Loucy (cell line): ENCODE measurements around the gene ZFP36.

Experiments used
- H2AFZ ChIP-seq: fragments of 200-600 bp; sonication (generic); 2 replicates; pipeline ENCODE4 v1.6.0; 2016; ENCODE audit warnings: antibody characterized with exemption, mild to moderate bottlenecking, low read length, moderate library complexity
- H3F3A ChIP-seq: fragments of 200-600 bp; 2 replicates; pipeline ENCODE4 v1.6.0; 2016; ENCODE audit warnings: antibody characterized with exemption, low read depth, mild to moderate bottlenecking
- H3K27me3 ChIP-seq: fragments of 200-600 bp; sonication (generic); 2 replicates; pipeline ENCODE4 v1.6.1; 2014; ENCODE audit warnings: low read length, mild to moderate bottlenecking; ENCODE audit not compliant: insufficient read depth, poor library complexity, severe bottlenecking
- H3K36me3 ChIP-seq: fragments of 200-600 bp; sonication (generic); 2 replicates; pipeline ENCODE4 v1.6.1; 2016; ENCODE audit warnings: low read length; ENCODE audit not compliant: insufficient read depth
- H3K4me1 ChIP-seq: fragments of 200-600 bp; sonication (generic); 2 replicates; pipeline ENCODE4 v1.5.1; 2014; ENCODE audit warnings: low read length, mild to moderate bottlenecking; ENCODE audit not compliant: insufficient read depth, poor library complexity, severe bottlenecking
- H3K4me2 ChIP-seq: fragments of 200-600 bp; sonication (generic); 2 replicates; pipeline ENCODE4 v1.6.0; 2014; ENCODE audit warnings: antibody characterized with exemption, low read length, low read depth, mild to moderate bottlenecking; ENCODE audit not compliant: poor library complexity, severe bottlenecking
- H3K4me3 ChIP-seq: fragments of 200-600 bp; sonication (generic); 2 replicates; pipeline ENCODE4 v1.5.1; 2014; ENCODE audit warnings: low read length, mild to moderate bottlenecking, mixed read lengths; ENCODE audit not compliant: poor library complexity, severe bottlenecking
- H3K79me2 ChIP-seq: fragments of 200-600 bp; sonication (generic); 2 replicates; pipeline ENCODE4 v1.6.1; 2014; ENCODE audit warnings: low read length; ENCODE audit not compliant: insufficient read depth
- H3K9ac ChIP-seq: fragments of 200-600 bp; sonication (generic); 2 replicates; pipeline ENCODE4 v1.6.0; 2014; ENCODE audit warnings: mild to moderate bottlenecking, low read depth, low read length, moderate library complexity; ENCODE audit not compliant: poor library complexity, severe bottlenecking
- H3K9me2 ChIP-seq: fragments of 200-600 bp; sonication (generic); replicated peaks from 2 replicates; pipeline ENCODE4 v1.6.1; 2016; ENCODE audit warnings: low read depth, low read length, mixed read lengths
- H3K9me3 ChIP-seq: fragments of 200-600 bp; sonication (generic); 2 replicates; pipeline ENCODE4 v1.6.1; 2014; ENCODE audit warnings: mild to moderate bottlenecking, antibody characterized with exemption, low read length, low read depth; ENCODE audit not compliant: insufficient read depth
- H4K20me1 ChIP-seq: fragments of 200-600 bp; sonication (generic); 2 replicates; pipeline ENCODE4 v1.6.0; 2014; ENCODE audit warnings: antibody characterized with exemption, low read length, mild to moderate bottlenecking; ENCODE audit not compliant: insufficient read depth, poor library complexity, severe bottlenecking
- CTCF ChIP-seq: fragments of 200-600 bp; sonication (generic); conservative IDR thresholded peaks from 2 replicates; pipeline ENCODE4 v1.5.1; 2014; ENCODE audit warnings: mild to moderate bottlenecking, antibody characterized with exemption, low read length
- EZH2phosphoT487 ChIP-seq: fragments of 200-600 bp; IDR thresholded peaks from 2 replicates; pipeline ENCODE4 v1.6.1; 2018; ENCODE audit warnings: antibody characterized with exemption, mild to moderate bottlenecking, moderate library complexity, borderline replicate concordance

ZFP36 gene

GRCh38 chr19:39426170-39426569, 19.5 kb downstream of the ZFP36 start:
- no peaks in the 10 kb centered on the region for H3K9me3 ChIP-seq
- no peaks in the 10 kb centered on the region for H4K20me1 ChIP-seq
- H3K9ac ChIP-seq, result no peak overlapping the region
- H3K36me3 ChIP-seq, result peaks cover 10% of the 10 kb centered on the region; the same call in 1 of the 2 replicates
- no peaks in the 10 kb centered on the region for H3K27me3 ChIP-seq
- H3K9me2 ChIP-seq, result no peaks in the 10 kb centered on the region
- no peaks in the 10 kb centered on the region for H3F3A ChIP-seq
- no peak overlapping the region for H3K4me2 ChIP-seq
- TF ChIP-seq CTCF (no peak), EZH2phosphoT487 (no peak)
- no peaks in the 10 kb centered on the region for H3K79me2 ChIP-seq
- no peak overlapping the region for H3K4me3 ChIP-seq
- no peak overlapping the region for H2AFZ ChIP-seq
- no peaks in the 10 kb centered on the region for H3K4me1 ChIP-seq

- H3K4me3 ChIP-seq, result no peak overlapping the region
- H2AFZ ChIP-seq, result no peak overlapping the region
- no peaks in the 10 kb centered on the region for H3F3A ChIP-seq
- H3K9me2 ChIP-seq, result no peaks in the 10 kb centered on the region
- H3K9me3 ChIP-seq, result no peaks in the 10 kb centered on the region
- H4K20me1 ChIP-seq, result peaks cover 5% of the 10 kb centered on the region
- H3K9ac ChIP-seq, result no peak overlapping the region
- H3K79me2 ChIP-seq, result peaks cover 5% of the 10 kb centered on the region; the same call in 1 of the 2 replicates
- no peaks in the 10 kb centered on the region for H3K4me1 ChIP-seq
- H3K27me3 ChIP-seq, result no peaks in the 10 kb centered on the region
- TF ChIP-seq CTCF, result no peak
- no peak for TF ChIP-seq EZH2phosphoT487
- H3K4me2 ChIP-seq, result no peak overlapping the region
- peaks cover 13% of the 10 kb centered on the region; the same call in 1 of the 2 replicates for H3K36me3 ChIP-seq
Measured at GRCh38 chr19:39427707-39428106, 21.1 kb downstream of the ZFP36 start.

GRCh38 chr19:39428283-39429112, 21.9 kb downstream of the ZFP36 start:
- Histone ChIP-seq H3K4me1 (peaks cover 2% of the 10 kb centered on the region), H2AFZ (no peak overlapping the region), H3K4me2 (no peak overlapping the region), H3K9me3 (no peaks in the 10 kb centered on the region), H3K9me2 (no peaks in the 10 kb centered on the region), H4K20me1 (peaks cover 13% of the 10 kb centered on the region), H3K9ac (no peak overlapping the region), H3K79me2 (peaks cover 13% of the 10 kb centered on the region), H3F3A (no peaks in the 10 kb centered on the region), H3K4me3 (no peak overlapping the region), H3K36me3 (peaks cover 18% of the 10 kb centered on the region), H3K27me3 (no peaks in the 10 kb centered on the region)
- TF ChIP-seq EZH2phosphoT487 (no peak), CTCF (no peak)
